BE2C (cell line): ENCODE results near the gene CDKL4.

Experiments
- DNase-seq: peaks from one replicate; pipeline ENCODE4 v3.0.0-alpha.2; 2020
- H3K27me3 ChIP-seq: fragments of 250-450 bp; sonication (Bioruptor Pico); 2 replicates; pipeline ENCODE4 v1.5.1; 2020; ENCODE audit warnings: mild to moderate bottlenecking
- H3K36me3 ChIP-seq: fragments of 250-450 bp; sonication (Bioruptor Pico); 2 replicates; pipeline ENCODE4 v1.5.1; 2020; ENCODE audit warnings: mild to moderate bottlenecking
- H3K4me1 ChIP-seq: fragments of 250-450 bp; sonication (Bioruptor Pico); 2 replicates; pipeline ENCODE4 v1.5.1; 2020
- H3K4me3 ChIP-seq: 2 replicates; pipeline ENCODE4 v1.5.1; 2011; ENCODE audit warnings: low read depth, low read length
- H3K9me3 ChIP-seq: fragments of 250-450 bp; sonication (Bioruptor Pico); 2 replicates; pipeline ENCODE4 v1.5.1; 2020
- TF ChIP-seq, protein P1 (sequence below): IDR thresholded peaks from 2 replicates; pipeline ENCODE4 v1.5.1; 2012; ENCODE audit warnings: mild to moderate bottlenecking, low read depth, low read length

The CDKL4 gene

DNA sequence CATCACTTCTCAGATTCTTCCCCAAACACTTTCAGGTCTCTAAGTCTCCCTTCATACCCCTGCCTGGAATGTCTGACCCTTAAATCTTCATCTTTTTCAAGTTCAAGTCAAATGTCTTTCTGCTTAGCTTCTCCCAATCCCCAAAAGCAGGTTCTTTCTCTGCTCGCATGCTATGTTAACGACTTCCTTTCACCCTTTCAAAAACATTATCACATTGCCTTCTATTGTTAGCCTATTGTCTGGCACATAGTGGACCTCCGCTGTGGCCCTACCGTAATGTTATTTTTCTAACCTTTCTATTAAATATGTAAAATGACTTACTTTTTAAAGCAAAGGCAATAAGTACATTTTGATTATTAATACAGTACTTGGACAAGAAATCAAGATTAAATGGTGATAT, 2.2 kb downstream of the CDKL4 start:
- no peak for DNase-seq
- H3K36me3 ChIP-seq, result no peaks in the 10 kb centered on the region
- H3K27me3 ChIP-seq, result no peaks in the 10 kb centered on the region
- no peak overlapping the region for H3K4me3 ChIP-seq
- TF ChIP-seq, protein P1, sequence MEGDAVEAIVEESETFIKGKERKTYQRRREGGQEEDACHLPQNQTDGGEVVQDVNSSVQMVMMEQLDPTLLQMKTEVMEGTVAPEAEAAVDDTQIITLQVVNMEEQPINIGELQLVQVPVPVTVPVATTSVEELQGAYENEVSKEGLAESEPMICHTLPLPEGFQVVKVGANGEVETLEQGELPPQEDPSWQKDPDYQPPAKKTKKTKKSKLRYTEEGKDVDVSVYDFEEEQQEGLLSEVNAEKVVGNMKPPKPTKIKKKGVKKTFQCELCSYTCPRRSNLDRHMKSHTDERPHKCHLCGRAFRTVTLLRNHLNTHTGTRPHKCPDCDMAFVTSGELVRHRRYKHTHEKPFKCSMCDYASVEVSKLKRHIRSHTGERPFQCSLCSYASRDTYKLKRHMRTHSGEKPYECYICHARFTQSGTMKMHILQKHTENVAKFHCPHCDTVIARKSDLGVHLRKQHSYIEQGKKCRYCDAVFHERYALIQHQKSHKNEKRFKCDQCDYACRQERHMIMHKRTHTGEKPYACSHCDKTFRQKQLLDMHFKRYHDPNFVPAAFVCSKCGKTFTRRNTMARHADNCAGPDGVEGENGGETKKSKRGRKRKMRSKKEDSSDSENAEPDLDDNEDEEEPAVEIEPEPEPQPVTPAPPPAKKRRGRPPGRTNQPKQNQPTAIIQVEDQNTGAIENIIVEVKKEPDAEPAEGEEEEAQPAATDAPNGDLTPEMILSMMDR, result no peak
- H3K9me3 ChIP-seq, result no peaks in the 10 kb centered on the region
- H3K4me1 ChIP-seq, result no peaks in the 10 kb centered on the region

DNA sequence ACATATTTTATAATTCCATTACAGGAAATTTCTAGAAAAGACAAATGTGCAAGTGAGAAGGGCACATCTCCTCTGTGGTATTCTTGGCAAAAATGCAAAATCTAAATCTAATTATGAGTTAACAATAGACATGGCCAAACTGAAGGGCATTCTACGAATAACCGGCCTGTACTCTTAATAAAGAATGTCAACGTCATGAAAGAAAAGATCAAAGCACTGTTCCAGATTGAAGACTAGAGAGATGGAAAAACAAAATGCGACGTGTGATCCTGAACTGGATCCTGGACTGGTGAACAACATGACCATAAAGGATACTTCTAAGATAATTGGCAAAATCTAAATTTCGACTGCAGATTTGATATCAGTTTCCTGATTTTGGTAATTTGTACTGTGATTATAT, 3.0 kb downstream of the CDKL4 start:
- Histone ChIP-seq H3K4me3 (no peak overlapping the region), H3K36me3 (no peaks in the 10 kb centered on the region), H3K27me3 (no peaks in the 10 kb centered on the region), H3K4me1 (no peaks in the 10 kb centered on the region), H3K9me3 (no peaks in the 10 kb centered on the region)
- no peak for DNase-seq
- TF ChIP-seq, protein P1, result no peak

DNA sequence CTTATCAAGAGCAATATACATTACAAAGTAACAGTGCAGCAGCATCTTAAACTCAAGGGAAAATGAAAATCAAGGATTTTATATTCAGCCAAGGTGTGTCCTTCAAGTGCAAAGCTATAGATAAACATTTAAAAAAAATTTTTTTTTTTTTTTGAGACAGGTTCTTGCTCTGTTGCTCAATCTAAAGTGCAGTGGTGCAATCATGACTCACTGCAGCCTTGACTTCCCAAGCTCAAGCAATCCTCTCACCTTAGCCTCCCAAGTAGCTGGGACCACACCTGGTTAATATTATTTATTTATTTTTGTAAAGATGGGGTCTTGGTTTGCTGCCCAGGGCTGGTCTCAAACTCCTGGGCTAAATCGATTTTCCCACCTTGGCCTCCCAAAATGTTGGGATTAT, 9.0 kb downstream of the CDKL4 start:
- TF ChIP-seq, protein P1, result no peak
- DNase-seq, result no peak
- Histone ChIP-seq H3K4me1 (no peaks in the 10 kb centered on the region), H3K4me3 (no peak overlapping the region), H3K27me3 (no peaks in the 10 kb centered on the region), H3K9me3 (no peaks in the 10 kb centered on the region), H3K36me3 (no peaks in the 10 kb centered on the region)

DNA sequence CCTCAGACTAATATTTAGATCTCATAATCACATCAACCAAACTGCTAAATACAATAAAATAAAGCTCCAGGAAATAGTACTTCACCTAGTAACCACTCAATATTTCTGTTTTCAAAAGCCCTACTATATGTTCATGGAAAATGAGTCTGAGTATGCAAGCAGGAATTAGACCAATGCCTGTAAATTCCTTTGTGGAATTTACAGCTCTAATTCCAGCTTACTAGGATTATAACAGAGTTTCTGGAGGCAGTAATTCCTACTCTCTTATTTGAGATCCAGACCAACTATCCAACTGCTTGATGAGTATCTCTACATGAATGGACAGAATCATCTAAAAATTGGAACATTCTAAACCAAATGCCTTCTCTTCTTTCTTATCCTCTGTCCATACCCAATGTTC, 11.6 kb downstream of the CDKL4 start:
- TF ChIP-seq, protein P1, result no peak
- Histone ChIP-seq H3K27me3 (no peaks in the 10 kb centered on the region), H3K9me3 (no peaks in the 10 kb centered on the region)

DNA sequence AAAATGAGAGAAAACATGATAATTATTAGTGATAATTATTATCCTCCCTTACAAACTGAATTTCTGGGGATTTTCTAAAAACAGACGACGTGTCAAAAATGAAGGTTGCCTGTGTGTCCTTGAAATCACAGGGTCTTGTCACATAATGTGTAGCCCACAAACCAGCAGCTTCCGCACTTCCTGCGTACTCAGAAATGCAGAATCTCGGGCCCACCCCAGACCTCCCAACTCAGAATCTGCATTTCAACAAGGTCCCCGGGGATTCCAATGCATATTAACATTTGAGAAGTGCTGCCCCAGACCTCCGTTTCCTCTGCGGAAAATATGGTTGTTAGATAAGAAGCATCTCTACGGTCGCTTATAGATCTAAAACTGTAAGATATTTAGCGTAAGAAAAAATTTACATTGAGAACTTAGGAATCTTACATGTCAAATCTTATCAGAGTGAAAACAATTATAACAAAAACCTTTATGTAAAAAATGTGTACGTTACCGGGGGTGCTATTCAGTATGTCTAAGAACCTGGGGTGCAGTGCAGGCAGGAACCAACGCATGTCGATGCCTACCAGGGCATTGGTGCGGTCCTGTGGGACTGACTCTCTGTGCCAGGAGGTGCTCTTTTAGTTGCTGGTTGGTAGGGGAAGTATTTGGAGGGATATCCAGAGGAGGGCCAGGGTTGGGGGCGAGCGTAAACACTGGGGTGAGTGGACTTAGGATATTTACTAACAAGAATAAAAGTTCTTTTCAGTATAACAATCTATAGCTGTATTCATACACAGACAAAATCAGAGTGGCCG, 15.2 kb downstream of the CDKL4 start:
- no peaks in the 10 kb centered on the region for H3K4me1 ChIP-seq
- peak overlapping the region; percentile 23; the same call in 1 of the 2 replicates for H3K4me3 ChIP-seq
- no peaks in the 10 kb centered on the region for H3K27me3 ChIP-seq
- TF ChIP-seq, protein P1, result no peak
- H3K9me3 ChIP-seq, result no peaks in the 10 kb centered on the region
- no peak for DNase-seq
- H3K36me3 ChIP-seq, result no peaks in the 10 kb centered on the region

More for the DNA sequence above, 11.6 kb downstream of the CDKL4 start:
- Histone ChIP-seq H3K4me1 (no peaks in the 10 kb centered on the region), H3K4me3 (no peak overlapping the region), H3K36me3 (no peaks in the 10 kb centered on the region)
- no peak for DNase-seq

DNA sequence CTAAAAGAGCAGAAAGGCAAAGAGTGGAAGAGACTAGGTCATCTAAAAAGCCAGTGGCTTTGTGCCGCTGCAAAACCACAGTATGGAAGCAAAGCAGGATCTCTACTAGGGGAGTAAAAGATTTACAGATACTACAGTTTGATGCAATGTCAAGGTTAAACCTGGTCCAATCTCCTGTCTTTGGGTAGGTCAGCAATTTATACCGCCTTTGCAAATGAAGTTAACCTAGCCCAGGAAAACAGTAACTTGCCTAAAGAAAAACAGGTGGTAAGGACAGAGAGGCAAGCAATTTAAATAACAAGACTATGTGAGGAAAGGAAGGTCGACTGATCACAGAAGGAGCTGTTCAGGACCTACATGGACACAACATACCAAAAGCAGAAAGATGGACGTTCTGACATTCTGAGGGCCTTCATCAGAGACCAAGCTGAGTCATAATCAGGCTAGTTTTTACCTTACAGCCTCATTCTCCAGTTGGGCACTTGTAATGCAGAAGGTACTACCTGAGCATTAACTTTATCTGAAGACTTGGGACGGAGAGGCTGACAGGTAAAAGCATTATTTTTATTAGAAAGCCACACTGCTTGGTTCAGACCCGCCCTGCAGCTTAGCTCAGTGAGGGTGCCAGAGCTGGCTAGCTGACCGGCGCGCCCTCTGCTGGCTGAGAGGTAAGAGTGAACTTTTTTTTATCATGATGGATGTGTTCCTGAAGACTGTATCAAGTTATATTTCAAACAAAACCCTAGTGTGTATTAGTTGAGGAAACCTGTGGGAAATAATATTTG, 15.9 kb downstream of the CDKL4 start:
- peak; percentile 80 for DNase-seq
- no peak overlapping the region for H3K4me3 ChIP-seq
- H3K36me3 ChIP-seq, result no peaks in the 10 kb centered on the region
- H3K4me1 ChIP-seq, result no peaks in the 10 kb centered on the region
- TF ChIP-seq, protein P1, result peak; percentile 88
- H3K9me3 ChIP-seq, result no peaks in the 10 kb centered on the region
- no peaks in the 10 kb centered on the region for H3K27me3 ChIP-seq
